IMR-90 (cell line): ENCODE data around the gene PDXK. TPM values are rescaled to one million over a fixed set of nuclear protein-coding genes. Genes with fewer than 3 reads are reported as not detected.

Source experiments
- ATAC-seq: fragments of 200-7000 bp; cut with Tn5 transposase; 2 replicates; pipeline ENCODE4 v1.9.1; 2020; ENCODE audit warnings: low read depth, mild to moderate bottlenecking, moderate library complexity
- BruUV-seq: library from RNA; stranded (reverse); fragments of 400-500 nt; replicated peaks from 2 replicates; lab custom pipeline; 2021; lab: Mats Ljungman, UMichigan
- CTCF ChIA-PET: fragments of 300-600 bp; formaldehyde crosslinking; extraction: SDS; loops from one replicate; lab custom pipeline; 2021; ENCODE audit warnings: antibody characterized with exemption; lab: Yijun Ruan, JAX
- POLR2A ChIA-PET: fragments of 300-600 bp; sonication (Branson Sonifier 250); formaldehyde crosslinking; loops from one replicate; lab custom pipeline; 2022; ENCODE audit warnings: antibody characterized with exemption; ENCODE audit not compliant: unreplicated experiment; lab: Charles Lee
- DNase-seq: peaks from one replicate; pipeline ENCODE4 v3.0.0; 2013
- H2AFZ ChIP-seq: replicated peaks from 2 replicates; pipeline ENCODE3; 2013; ENCODE audit warnings: low read length, mild to moderate bottlenecking; ENCODE audit not compliant: poor library complexity
- H2AK5ac ChIP-seq: 2 replicates; pipeline ENCODE4 v1.6.1; 2013; ENCODE audit warnings: low read depth, low read length, inconsistent platforms
- H2AK9ac ChIP-seq: replicated peaks from 2 replicates; pipeline ENCODE3; 2013; ENCODE audit warnings: mild to moderate bottlenecking, low read depth, low read length, moderate library complexity; ENCODE audit not compliant: poor library complexity
- H2BK120ac ChIP-seq: 2 replicates; pipeline ENCODE4 v1.6.1; 2013; ENCODE audit warnings: low read depth, low read length, inconsistent platforms
- H2BK15ac ChIP-seq: 3 replicates; pipeline ENCODE4 v1.6.1; 2013; ENCODE audit warnings: low read depth, low read length, inconsistent platforms
- H2BK20ac ChIP-seq: 2 replicates; pipeline ENCODE4 v1.6.1; 2013; ENCODE audit warnings: low read depth, mild to moderate bottlenecking, inconsistent platforms, low read length, moderate library complexity
- H2BK5ac ChIP-seq: 2 replicates; pipeline ENCODE4 v1.6.1; 2013; ENCODE audit warnings: mild to moderate bottlenecking, low read depth, low read length, inconsistent platforms; ENCODE audit not compliant: poor library complexity, severe bottlenecking
- H3K14ac ChIP-seq: replicated peaks from 2 replicates; pipeline ENCODE4 v1.6.1; 2013; ENCODE audit warnings: low read depth, low read length, inconsistent platforms
- H3K18ac ChIP-seq: 2 replicates; pipeline ENCODE4 v1.6.1; 2013; ENCODE audit warnings: low read depth, low read length, control low read depth
- H3K23ac ChIP-seq: 2 replicates; pipeline ENCODE4 v1.6.1; 2013; ENCODE audit warnings: low read depth, low read length, inconsistent platforms
- H3K27ac ChIP-seq: 2 replicates; pipeline ENCODE4 v1.5.1; 2013; ENCODE audit warnings: mild to moderate bottlenecking, control low read depth, low read length; ENCODE audit not compliant: insufficient read depth
- H3K27me3 ChIP-seq: 2 replicates; pipeline ENCODE4 v1.6.1; 2013; ENCODE audit warnings: low read length; ENCODE audit not compliant: control insufficient read depth, insufficient read depth
- H3K36me3 ChIP-seq: 2 replicates; pipeline ENCODE4 v1.6.1; 2013; ENCODE audit warnings: low read length, mixed read lengths; ENCODE audit not compliant: control insufficient read depth, insufficient read depth
- H3K4ac ChIP-seq: 2 replicates; pipeline ENCODE4 v1.6.1; 2013; ENCODE audit warnings: low read depth, low read length, inconsistent platforms
- H3K4me1 ChIP-seq: 2 replicates; pipeline ENCODE4 v1.6.1; 2013; ENCODE audit warnings: low read length, mixed read lengths; ENCODE audit not compliant: control insufficient read depth, insufficient read depth
- H3K4me2 ChIP-seq: 2 replicates; pipeline ENCODE4 v1.6.1; 2013; ENCODE audit warnings: low read depth, mild to moderate bottlenecking, control low read depth, low read length, moderate library complexity
- H3K4me3 ChIP-seq: 2 replicates; pipeline ENCODE4 v1.5.1; 2013; ENCODE audit warnings: low read depth, mild to moderate bottlenecking, control low read depth, low read length, moderate library complexity; ENCODE audit not compliant: insufficient read depth
- H3K56ac ChIP-seq: 2 replicates; pipeline ENCODE4 v1.6.1; 2013; ENCODE audit warnings: low read length, inconsistent platforms; ENCODE audit not compliant: insufficient read depth; ENCODE audit errors: extremely low read depth
- H3K79me1 ChIP-seq, 2 experiments: 2 replicates each; pipeline ENCODE4 v1.6.1; 2013; ENCODE audit warnings: low read length in 2 of 2, inconsistent platforms in 1 of 2, low read depth in 1 of 2
- H3K9ac ChIP-seq: 2 replicates; pipeline ENCODE4 v1.6.1; 2013; ENCODE audit warnings: low read depth, low read length, control low read depth
- H3K9me1 ChIP-seq: 2 replicates; pipeline ENCODE4 v1.6.1; 2013; ENCODE audit warnings: low read length, inconsistent platforms; ENCODE audit not compliant: insufficient read depth
- H3K9me3 ChIP-seq: 2 replicates; pipeline ENCODE4 v1.6.1; 2013; ENCODE audit warnings: low read length; ENCODE audit not compliant: control insufficient read depth, insufficient read depth
- H4K20me1 ChIP-seq: 2 replicates; pipeline ENCODE4 v1.6.1; 2013; ENCODE audit warnings: low read length, inconsistent platforms; ENCODE audit not compliant: insufficient read depth
- H4K5ac ChIP-seq: 2 replicates; pipeline ENCODE4 v1.6.1; 2013; ENCODE audit warnings: mild to moderate bottlenecking, low read depth, low read length, control low read depth
- H4K8ac ChIP-seq, 2 experiments: 2 replicates each; pipeline ENCODE4 v1.6.1; 2013; ENCODE audit warnings: low read depth in 2 of 2, low read length in 2 of 2, control low read depth in 1 of 2, inconsistent platforms in 1 of 2
- H4K91ac ChIP-seq: 2 replicates; pipeline ENCODE4 v1.6.1; 2013; ENCODE audit warnings: low read depth, low read length, inconsistent platforms; ENCODE audit not compliant: insufficient read depth
- BHLHE40 ChIP-seq: fragments of 150-350 bp; IDR thresholded peaks from 2 replicates; pipeline ENCODE4 v1.6.1; 2016; ENCODE audit warnings: mild to moderate bottlenecking, low read depth, low read length
- ELK1 ChIP-seq: fragments of 150-350 bp; IDR thresholded peaks from 2 replicates; pipeline ENCODE4 v1.6.1; 2016; ENCODE audit warnings: low read depth, mild to moderate bottlenecking, low read length, moderate library complexity, borderline replicate concordance
- FOS ChIP-seq: fragments of 150-350 bp; IDR thresholded peaks from 2 replicates; pipeline ENCODE4 v1.6.1; 2016; ENCODE audit warnings: low read depth, low read length
- SMC3 ChIP-seq: fragments of 150-350 bp; IDR thresholded peaks from 2 replicates; pipeline ENCODE4 v1.6.1; 2016; ENCODE audit warnings: low read depth, mild to moderate bottlenecking, antibody characterized with exemption, low read length, moderate library complexity
- WGBS, 2 experiments: methylation state at CpG; one replicate each; pipeline versions ENCODE4 v1.1.5 to v1.1.7; 2013; ENCODE audit warnings: missing lambda C conversion rate in 2 of 2; ENCODE audit not compliant: insufficient read length in 1 of 2; ENCODE audit errors: extremely low coverage in 2 of 2; 5-methylcytosine and 5-hydroxymethylcytosine counted together
- dilution Hi-C: fragments of 300-500 bp; cut with HindIII; formaldehyde crosslinking; loops from one replicate; pipeline ENCODE4 v1.14.3; 2018; ENCODE audit warnings: low sequenced_read_pairs; ENCODE audit not compliant: unreplicated experiment
- in situ Hi-C: fragments of 300-500 bp; cut with MboI; formaldehyde crosslinking; loops from 3 replicates; pipeline ENCODE4 v1.14.3; 2019; ENCODE audit warnings: low sequenced_read_pairs, inconsistent platforms, mixed read lengths
- intact Hi-C: fragments of 100-400 bp; cut with micrococcal nuclease; formaldehyde crosslinking; loops from 2 replicates; pipeline ENCODE4 v1.10.0; 2022
- polyA plus RNA-seq, 3 experiments: library from polyadenylated mRNA; depleted of rRNA; stranded (reverse); fragments of >200 nt; gene quantifications; 2 replicates each; pipeline ENCODE4 v1.2.3, GENCODE V29; 2012; ENCODE audit warnings: low replicate concordance in 1 of 3
- total RNA-seq: library from RNA; depleted of rRNA; stranded (reverse); fragments of >200 nt; gene quantifications from 2 replicates; pipeline ENCODE4 v1.2.3, GENCODE V29; 2012

Gene PDXK
- total and polyA plus RNA-seq, 2 of the 4 experiments (the other 2 are of a cell fraction), result 155 to 312 TPM

GRCh38 chr21:43740497-43741156, 21.7 kb downstream of the PDXK start:
- Histone ChIP-seq H3K36me3 (peaks cover 41% of the 10 kb centered on the region), H4K5ac (no peak overlapping the region), H3K4ac (no peak overlapping the region), H3K27ac (no peak overlapping the region), H3K23ac (no peak overlapping the region), H3K9me3 (no peaks in the 10 kb centered on the region), H3K14ac (no peak overlapping the region), H4K91ac (no peak overlapping the region), H3K4me3 (no peak overlapping the region), H3K4me1 (no peaks in the 10 kb centered on the region), H3K9ac (no peak overlapping the region), H2BK120ac (no peak overlapping the region), H2BK15ac (no peak overlapping the region), H3K4me2 (no peak overlapping the region), H3K27me3 (no peaks in the 10 kb centered on the region), H3K79me1 (peaks cover 18 to 70% of the 10 kb centered on the region in 2 experiments), H2AK5ac (no peak overlapping the region), H3K9me1 (peaks cover 10% of the 10 kb centered on the region; the same call in 1 of the 2 replicates), H2AFZ (no peak overlapping the region), H2AK9ac (no peak overlapping the region), H3K18ac (no peak overlapping the region), H4K8ac (no peak overlapping the region; a peak in 1 of 4 replicates), H2BK20ac (no peak overlapping the region), H3K56ac (no peak overlapping the region), H2BK5ac (no peak overlapping the region), H4K20me1 (peaks cover 51% of the 10 kb centered on the region)
- no peak for TF ChIP-seq FOS
- no peak for TF ChIP-seq SMC3
- TF ChIP-seq ELK1, result no peak
- TF ChIP-seq BHLHE40, result no peak
- no TSS peak for BruUV-seq
- in situ Hi-C loops (no loop called here), intact Hi-C loops (no loop called here), dilution Hi-C loops (no loop called here)
- ChIA-PET CTCF (no interaction called here), POLR2A (interaction anchor here (0.6 kb wide), 1 partner anchor 50 kb away, joined by 3 read pairs; no protein-coding TSS in a partner anchor)
- DNase-seq (no peak), ATAC-seq (no peak)
- WGBS, 2 experiments, result 71% methylated on average over 10 of the region's 25 CpGs; no CpG with 5 or more reads in 1 of the 2 experiments
